Neural progenitor cell (in vitro differentiated cells): ENCODE data around the gene NOXA1. TPM values are rescaled to one million over a fixed set of nuclear protein-coding genes. Genes with fewer than 3 reads are reported as not detected.

Experiments used
- DNase-seq: peaks from one replicate; pipeline ENCODE4 v3.0.0-alpha.2; 2016; ENCODE audit warnings: low spot score
- H2AFZ ChIP-seq: fragments of 200-600 bp; sonication (generic); replicated peaks from 2 replicates; pipeline ENCODE4 v1.6.1; 2016; ENCODE audit warnings: antibody characterized with exemption
- H3F3A ChIP-seq: fragments of 200-600 bp; sonication (generic); 2 replicates; pipeline ENCODE4 v1.6.1; 2016; ENCODE audit warnings: antibody characterized with exemption, low read depth
- H3K27ac ChIP-seq: fragments of 200-600 bp; sonication (generic); 2 replicates; pipeline ENCODE4 v1.5.1; 2016; ENCODE audit warnings: mild to moderate bottlenecking
- H3K27me3 ChIP-seq: fragments of 200-600 bp; sonication (generic); 2 replicates; pipeline ENCODE4 v1.6.1; 2016; ENCODE audit warnings: mild to moderate bottlenecking, moderate library complexity
- H3K36me3 ChIP-seq: fragments of 200-600 bp; sonication (generic); 2 replicates; pipeline ENCODE4 v1.5.1; 2016
- H3K4me1 ChIP-seq: fragments of 200-600 bp; sonication (generic); 2 replicates; pipeline ENCODE4 v1.6.1; 2016; ENCODE audit warnings: mixed run types
- H3K4me2 ChIP-seq: fragments of 200-600 bp; sonication (generic); 2 replicates; pipeline ENCODE4 v1.6.1; 2016
- H3K4me3 ChIP-seq: fragments of 200-600 bp; sonication (generic); 2 replicates; pipeline ENCODE4 v1.5.1; 2016
- H3K79me2 ChIP-seq: fragments of 200-600 bp; sonication (generic); 2 replicates; pipeline ENCODE4 v1.6.1; 2016; ENCODE audit warnings: low read depth
- H3K9ac ChIP-seq: fragments of 200-600 bp; sonication (generic); 2 replicates; pipeline ENCODE4 v1.6.1; 2016
- H3K9me3 ChIP-seq: fragments of 200-600 bp; sonication (generic); 2 replicates; pipeline ENCODE4 v1.5.1; 2016; ENCODE audit warnings: low read depth
- H4K20me1 ChIP-seq: fragments of 200-600 bp; sonication (generic); 2 replicates; pipeline ENCODE4 v1.6.1; 2016; ENCODE audit warnings: low read depth
- H3K27ac Mint-ChIP-seq: 3 replicates; pipeline ENCODE4 v1.8.0; 2021; ENCODE audit warnings: mixed read lengths
- H3K27me3 Mint-ChIP-seq: 2 replicates; pipeline ENCODE4 v1.8.0; 2022; ENCODE audit warnings: low read depth, mild to moderate bottlenecking, inconsistent platforms, moderate library complexity, mixed read lengths; ENCODE audit not compliant: insufficient read depth
- H3K36me3 Mint-ChIP-seq: 3 replicates; pipeline ENCODE4 v1.8.0; 2021; ENCODE audit warnings: mixed read lengths
- H3K4me1 Mint-ChIP-seq: 3 replicates; pipeline ENCODE4 v1.8.0; 2021; ENCODE audit warnings: mixed read lengths
- H3K4me3 Mint-ChIP-seq: 3 replicates; pipeline ENCODE4 v1.8.0; 2021; ENCODE audit warnings: mild to moderate bottlenecking, moderate library complexity, mixed read lengths
- H3K9me3 Mint-ChIP-seq: 3 replicates; pipeline ENCODE4 v1.8.0; 2020; ENCODE audit warnings: mixed read lengths
- CTCF ChIP-seq: fragments of 200-600 bp; sonication (generic); IDR thresholded peaks from 2 replicates; pipeline ENCODE4 v1.5.1; 2017; ENCODE audit warnings: antibody characterized with exemption, mild to moderate bottlenecking
- EZH2 ChIP-seq: fragments of 200-600 bp; sonication (generic); IDR thresholded peaks from 2 replicates; pipeline ENCODE4 v1.6.1; 2017; ENCODE audit warnings: antibody characterized with exemption, mild to moderate bottlenecking, moderate library complexity
- EZH2phosphoT487 ChIP-seq: fragments of 200-600 bp; sonication (generic); IDR thresholded peaks from 2 replicates; pipeline ENCODE4 v1.6.1; 2017; ENCODE audit warnings: antibody characterized with exemption
- total RNA-seq: library from RNA; depleted of rRNA; stranded (reverse); fragments of >200 nt; gene quantifications from 2 replicates; pipeline ENCODE4 v1.2.3, GENCODE V29; 2015; ENCODE audit warnings: low replicate concordance

The NOXA1 gene
- total RNA-seq, 1 donor from 2014 or later = 0.39 TPM

GRCh38 chr9:137393176-137394150 lies 29.7 kb upstream of the NOXA1 start:
- no peak overlapping the region for H3K4me3 Mint-ChIP-seq
- H3K9me3 ChIP-seq = no peaks in the 10 kb centered on the region

GRCh38 chr9:137394866-137395665 lies 28.1 kb upstream of the NOXA1 start:
- Histone ChIP-seq H3K36me3 (no peaks in the 10 kb centered on the region), H3K4me1 (no peaks in the 10 kb centered on the region), H2AFZ (no peak overlapping the region), H3F3A (no peaks in the 10 kb centered on the region), H3K4me3 (no peak overlapping the region), H3K79me2 (no peaks in the 10 kb centered on the region), H4K20me1 (no peaks in the 10 kb centered on the region), H3K27ac (no peak overlapping the region), H3K4me2 (no peak overlapping the region), H3K9ac (no peak overlapping the region), H3K9me3 (no peaks in the 10 kb centered on the region), H3K27me3 (no peaks in the 10 kb centered on the region)
- H3K27me3 Mint-ChIP-seq = peaks cover 6% of the 10 kb centered on the region
- H3K4me1 Mint-ChIP-seq = peaks cover 6% of the 10 kb centered on the region
- TF ChIP-seq EZH2phosphoT487 (no peak), EZH2 (no peak), CTCF (no peak)
- H3K27ac Mint-ChIP-seq = no peak overlapping the region
- DNase-seq = peak; percentile 1
- H3K4me3 Mint-ChIP-seq = no peak overlapping the region
- peaks cover 4% of the 10 kb centered on the region for H3K9me3 Mint-ChIP-seq
- H3K36me3 Mint-ChIP-seq = peaks cover 14% of the 10 kb centered on the region

More at GRCh38 chr9:137393176-137394150, 29.7 kb upstream of the NOXA1 start:
- Histone ChIP-seq H3K79me2 (no peaks in the 10 kb centered on the region), H3K27me3 (no peaks in the 10 kb centered on the region), H3K4me3 (no peak overlapping the region), H3K27ac (no peak overlapping the region), H2AFZ (no peak overlapping the region), H3K36me3 (no peaks in the 10 kb centered on the region), H3F3A (no peaks in the 10 kb centered on the region), H3K4me1 (no peaks in the 10 kb centered on the region), H3K9ac (no peak overlapping the region), H3K4me2 (no peak overlapping the region), H4K20me1 (no peaks in the 10 kb centered on the region)
- no peak overlapping the region for H3K27ac Mint-ChIP-seq
- peaks cover 9% of the 10 kb centered on the region for H3K36me3 Mint-ChIP-seq
- peaks cover 6% of the 10 kb centered on the region for H3K27me3 Mint-ChIP-seq
- H3K9me3 Mint-ChIP-seq = peaks cover 3% of the 10 kb centered on the region
- peak; percentile 0 for DNase-seq
- TF ChIP-seq CTCF = no peak
- TF ChIP-seq EZH2 = no peak
- TF ChIP-seq EZH2phosphoT487 = no peak
- peaks cover 8% of the 10 kb centered on the region for H3K4me1 Mint-ChIP-seq

- Mint-ChIP-seq H3K27ac (no peak overlapping the region), H3K4me3 (no peak overlapping the region), H3K27me3 (peaks cover 6% of the 10 kb centered on the region), H3K9me3 (peaks cover 8% of the 10 kb centered on the region), H3K36me3 (peaks cover 14% of the 10 kb centered on the region), H3K4me1 (peaks cover 3% of the 10 kb centered on the region)
- Histone ChIP-seq H3K4me1 (no peaks in the 10 kb centered on the region), H3K9me3 (no peaks in the 10 kb centered on the region), H3K27me3 (no peaks in the 10 kb centered on the region), H3K4me3 (no peak overlapping the region), H3K36me3 (no peaks in the 10 kb centered on the region), H4K20me1 (no peaks in the 10 kb centered on the region), H3K27ac (no peak overlapping the region), H2AFZ (no peak overlapping the region), H3K4me2 (no peak overlapping the region), H3K79me2 (no peaks in the 10 kb centered on the region), H3F3A (no peaks in the 10 kb centered on the region), H3K9ac (no peak overlapping the region)
- DNase-seq = peak; percentile 1
- no peak for TF ChIP-seq EZH2
- no peak for TF ChIP-seq EZH2phosphoT487
- TF ChIP-seq CTCF = no peak
These were observed 27.6 kb upstream of the NOXA1 start for GRCh38 chr9:137395666-137396010.
